Endothelial cell of umbilical vein (primary cell): ENCODE data around the gene TRMT6.

ENCODE experiments used
- EZH2 ChIP-seq: IDR thresholded peaks from 2 replicates; pipeline ENCODE4 v1.6.1; 2012; ENCODE audit warnings: borderline replicate concordance, low read depth, mild to moderate bottlenecking, moderate library complexity, low read length, inconsistent platforms; ENCODE audit not compliant: severe bottlenecking
- JUN ChIP-seq: IDR thresholded peaks from 2 replicates; pipeline ENCODE4 v1.6.1; 2011; ENCODE audit warnings: borderline replicate concordance, low read depth; ENCODE audit not compliant: insufficient read length, insufficient read depth
- MYC ChIP-seq: IDR thresholded peaks from one replicate; pipeline ENCODE4 v1.6.1; 2011; ENCODE audit warnings: mild to moderate bottlenecking, low read depth, low read length
- POLR2A ChIP-seq: IDR thresholded peaks from 2 replicates; pipeline ENCODE4 v1.6.1; 2012; ENCODE audit warnings: low read depth, mild to moderate bottlenecking, control low read depth, low read length
- POLR2AphosphoS5 ChIP-seq: IDR thresholded peaks from 2 replicates; pipeline ENCODE4 v1.6.1; 2012; ENCODE audit warnings: low read depth, mild to moderate bottlenecking, control low read depth, low read length, moderate library complexity; ENCODE audit not compliant: insufficient read depth
- TF ChIP-seq, protein P1 (sequence below), 2 donors: IDR thresholded peaks; 1 replicate in 1 of 2; 2 replicates in 1 of 2; pipeline ENCODE4 v1.5.1; 2011; ENCODE audit warnings: low read length in 2 of 2, mild to moderate bottlenecking in 2 of 2, moderate library complexity in 2 of 2, control low read depth in 1 of 2, inconsistent platforms in 1 of 2, low read depth in 1 of 2; ENCODE audit not compliant: insufficient read depth in 1 of 2; ENCODE audit errors: extremely low read depth in 1 of 2

DNA sequence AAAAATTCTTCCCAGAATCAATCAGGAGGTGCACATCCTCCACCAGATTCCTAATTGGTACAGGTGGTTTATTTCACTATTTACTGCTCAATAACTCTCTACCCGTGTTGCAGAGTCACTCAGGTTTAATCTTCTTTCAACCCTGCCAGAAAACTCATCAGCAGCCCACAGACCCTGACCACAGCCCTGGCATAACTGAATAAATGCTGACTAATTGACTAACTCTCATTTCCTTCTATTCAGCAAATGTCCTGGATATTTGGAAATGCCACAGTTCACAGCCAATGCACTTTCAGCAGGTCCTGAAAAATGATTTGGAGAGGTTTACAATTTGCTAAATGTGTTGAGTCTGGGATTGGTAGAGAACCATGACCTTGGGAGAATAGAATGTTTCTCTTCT lies 62.3 kb downstream of the TRMT6 start:
- TF ChIP-seq EZH2 (no peak), POLR2A (no peak), MYC (no peak), JUN (no peak), POLR2AphosphoS5 (no peak)
- TF ChIP-seq, protein P1, sequence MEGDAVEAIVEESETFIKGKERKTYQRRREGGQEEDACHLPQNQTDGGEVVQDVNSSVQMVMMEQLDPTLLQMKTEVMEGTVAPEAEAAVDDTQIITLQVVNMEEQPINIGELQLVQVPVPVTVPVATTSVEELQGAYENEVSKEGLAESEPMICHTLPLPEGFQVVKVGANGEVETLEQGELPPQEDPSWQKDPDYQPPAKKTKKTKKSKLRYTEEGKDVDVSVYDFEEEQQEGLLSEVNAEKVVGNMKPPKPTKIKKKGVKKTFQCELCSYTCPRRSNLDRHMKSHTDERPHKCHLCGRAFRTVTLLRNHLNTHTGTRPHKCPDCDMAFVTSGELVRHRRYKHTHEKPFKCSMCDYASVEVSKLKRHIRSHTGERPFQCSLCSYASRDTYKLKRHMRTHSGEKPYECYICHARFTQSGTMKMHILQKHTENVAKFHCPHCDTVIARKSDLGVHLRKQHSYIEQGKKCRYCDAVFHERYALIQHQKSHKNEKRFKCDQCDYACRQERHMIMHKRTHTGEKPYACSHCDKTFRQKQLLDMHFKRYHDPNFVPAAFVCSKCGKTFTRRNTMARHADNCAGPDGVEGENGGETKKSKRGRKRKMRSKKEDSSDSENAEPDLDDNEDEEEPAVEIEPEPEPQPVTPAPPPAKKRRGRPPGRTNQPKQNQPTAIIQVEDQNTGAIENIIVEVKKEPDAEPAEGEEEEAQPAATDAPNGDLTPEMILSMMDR (IDR thresholded peaks at IDR 0.05; ENCODE audit: extremely low read depth in 1 of 2, insufficient read depth in 1 of 2, low read depth in 1 of 2, low read length in 2 of 2): no peak
